NCI-H2171 (cell line): ENCODE measurements around the gene PCSK4.
A peak's percentile ranks its signal among the peaks of the same experiment; 100 is the strongest.
"Not testable (repeated sequence)": the region's sequence is repeated elsewhere in the genome, so short reads cannot be mapped to it uniquely, and the experiment has no call there.

ENCODE experiments used
- DNase-seq: peaks from one replicate; lab custom pipeline; 2025; lab: John Stamatoyannopoulos, UW

PCSK4 gene

GRCh38 chr19:1487576-1488281 is 2.4 kb downstream of the PCSK4 start:
- no peak for DNase-seq

GRCh38 chr19:1486720-1487575 is 3.2 kb downstream of the PCSK4 start:
- DNase-seq = no peak

GRCh38 chr19:1483979-1484428 is 6.1 kb downstream of the PCSK4 start:
- no peak for DNase-seq

GRCh38 chr19:1483131-1483978 is 6.8 kb downstream of the PCSK4 start:
- no peak for DNase-seq

- no peak for DNase-seq
Observed at GRCh38 chr19:1482361-1483130, 7.6 kb downstream of the PCSK4 start.

- no peak for DNase-seq
Observed at GRCh38 chr19:1481893-1482360, 8.2 kb downstream of the PCSK4 start.

- no peak for DNase-seq
Observed at GRCh38 chr19:1481224-1481892, 8.8 kb downstream of the PCSK4 start.

- DNase-seq = peak; percentile 93
Observed at GRCh38 chr19:1478934-1479707, 11.0 kb downstream of the PCSK4 start, which contains the start of gene C19orf25. Gene C19orf25 (minus strand): TSS chr19:1479215. CDS start chr19:1478903, 312 bp downstream.

GRCh38 chr19:1477056-1477455 is 13.1 kb downstream of the PCSK4 start:
- DNase-seq = not testable (repeated sequence)

- DNase-seq = no peak
Observed at GRCh38 chr19:1475751-1476437, 14.3 kb downstream of the PCSK4 start.

- DNase-seq = no peak
Observed at GRCh38 chr19:1474765-1475351, 15.3 kb downstream of the PCSK4 start.

GRCh38 chr19:1474011-1474764 is 16.0 kb downstream of the PCSK4 start:
- DNase-seq = no peak

GRCh38 chr19:1473085-1473851 is 16.9 kb downstream of the PCSK4 start:
- no peak for DNase-seq

GRCh38 chr19:1472231-1473084 is 17.7 kb downstream of the PCSK4 start:
- DNase-seq = no peak

- DNase-seq = no peak
Observed at GRCh38 chr19:1471515-1472160, 18.5 kb downstream of the PCSK4 start.

GRCh38 chr19:1471010-1471514 is 19.1 kb downstream of the PCSK4 start:
- no peak for DNase-seq
